Chondrocyte (in vitro differentiated cells): ENCODE data around the gene CDK10. TPM values are rescaled to one million over a fixed set of nuclear protein-coding genes. Genes with fewer than 3 reads are reported as not detected.

Experiments
- DNase-seq: peaks from one replicate; pipeline ENCODE4 v3.0.0; 2021; ENCODE audit warnings: mixed read lengths, low spot score
- H3K27ac Mint-ChIP-seq: one replicate; pipeline ENCODE4 v1.8.0; 2021; ENCODE audit warnings: mild to moderate bottlenecking, moderate library complexity, mixed read lengths; ENCODE audit not compliant: unreplicated experiment
- H3K27me3 Mint-ChIP-seq: 2 replicates; pipeline ENCODE4 v1.8.0; 2021; ENCODE audit warnings: low read depth, mixed read lengths
- H3K36me3 Mint-ChIP-seq: 2 replicates; pipeline ENCODE4 v1.8.0; 2021; ENCODE audit warnings: low read depth, mixed read lengths
- H3K4me1 Mint-ChIP-seq: 2 replicates; pipeline ENCODE4 v1.8.0; 2021; ENCODE audit warnings: low read depth, mild to moderate bottlenecking, mixed read lengths
- H3K4me3 Mint-ChIP-seq: one replicate; pipeline ENCODE4 v1.8.0; 2021; ENCODE audit warnings: mild to moderate bottlenecking, moderate library complexity, mixed read lengths; ENCODE audit not compliant: unreplicated experiment
- H3K9me3 Mint-ChIP-seq: 2 replicates; pipeline ENCODE4 v1.8.0; 2021; ENCODE audit warnings: low read depth, mixed read lengths
- CTCF ChIP-seq: fragments of 200-600 bp; sonication (generic); IDR thresholded peaks from 2 replicates; pipeline ENCODE4 v1.5.0; 2021; ENCODE audit warnings: antibody characterized with exemption, mild to moderate bottlenecking, moderate library complexity
- long read RNA-seq: library from polyadenylated mRNA; stranded (forward); transcript quantifications from one replicate; pipeline ENCODE4 v2.0.0, GENCODE V29; 2021
- total RNA-seq: library from RNA; stranded (reverse); gene quantifications from 3 replicates; pipeline ENCODE4 v1.2.1, GENCODE V29; 2021

CDK10 gene
- total RNA-seq, result 43.7 to 63.0 TPM (median 45.8 TPM) in 3 replicates
- long read RNA-seq, partial matches to known transcripts, result 5 of 54 reads
- long read RNA-seq, other reads (novel, unspliced or antisense), result 47 of 54 reads

- H3K36me3 Mint-ChIP-seq, result peaks cover 11% of the 10 kb centered on the region
- H3K27ac Mint-ChIP-seq, result peak within 1 kb of the TSS; percentile 98
- peak; percentile 96 for DNase-seq
- H3K4me1 Mint-ChIP-seq, result peaks cover 15% of the 10 kb centered on the region
- H3K27me3 Mint-ChIP-seq, result no peaks in the 10 kb centered on the region
- TF ChIP-seq CTCF, result no peak
- peak within 1 kb of the TSS; percentile 84 for H3K4me3 Mint-ChIP-seq
- H3K9me3 Mint-ChIP-seq, result peaks cover 5% of the 10 kb centered on the region
These were observed at the start of gene CDK10 for GRCh38 chr16:89686520-89687091. Gene CDK10 (plus strand): TSS chr16:89686689. CDS start chr16:89686711, 22 bp downstream.

- TF ChIP-seq CTCF, result no peak
- Mint-ChIP-seq H3K27me3 (peaks cover 4% of the 10 kb centered on the region), H3K4me3 (no peak overlapping the region), H3K36me3 (no peaks in the 10 kb centered on the region), H3K4me1 (peaks cover 8% of the 10 kb centered on the region), H3K27ac (no peak overlapping the region), H3K9me3 (no peaks in the 10 kb centered on the region)
- DNase-seq, result no peak
These were observed 49.1 kb upstream of the CDK10 start for GRCh38 chr16:89637379-89637778.

- no peak for DNase-seq
- no peak for TF ChIP-seq CTCF
- H3K36me3 Mint-ChIP-seq, result no peaks in the 10 kb centered on the region
- H3K4me1 Mint-ChIP-seq, result peaks cover 8% of the 10 kb centered on the region
- H3K9me3 Mint-ChIP-seq, result no peaks in the 10 kb centered on the region
- H3K4me3 Mint-ChIP-seq, result no peak overlapping the region
- H3K27ac Mint-ChIP-seq, result no peak overlapping the region
- peaks cover 4% of the 10 kb centered on the region for H3K27me3 Mint-ChIP-seq
These were observed 48.0 kb upstream of the CDK10 start for GRCh38 chr16:89638455-89638854.

GRCh38 chr16:89639385-89639784 lies 47.1 kb upstream of the CDK10 start:
- Mint-ChIP-seq H3K4me3 (no peak overlapping the region), H3K36me3 (no peaks in the 10 kb centered on the region), H3K4me1 (peaks cover 8% of the 10 kb centered on the region), H3K9me3 (no peaks in the 10 kb centered on the region), H3K27me3 (no peaks in the 10 kb centered on the region), H3K27ac (no peak overlapping the region)
- no peak for DNase-seq
- TF ChIP-seq CTCF, result no peak

- Mint-ChIP-seq H3K4me3 (no peak overlapping the region), H3K4me1 (peaks cover 8% of the 10 kb centered on the region), H3K9me3 (no peaks in the 10 kb centered on the region), H3K36me3 (peaks cover 10% of the 10 kb centered on the region), H3K27ac (peak overlapping the region; percentile 64), H3K27me3 (no peaks in the 10 kb centered on the region)
- TF ChIP-seq CTCF, result peak; percentile 64
- DNase-seq, result no peak
These were observed 44.9 kb upstream of the CDK10 start for GRCh38 chr16:89641458-89642119.
